ENCODE results near the gene LSM12. TPM values are rescaled to one million over a fixed set of nuclear protein-coding genes. Genes with fewer than 3 reads are reported as not detected.
"Not testable (repeated sequence)": the region's sequence is repeated elsewhere in the genome, so short reads cannot be mapped to it uniquely, and the experiment has no call there.

The LSM12 gene
- total RNA-seq = 22.5 and 25.3 TPM in 2 replicates

- DNase-seq (ENCODE audit: low read depth in 2 of 2) = peak; percentile 81 to 92
These were observed at the start of gene LSM12 for GRCh38 chr17:44066204-44066930. Gene LSM12 (minus strand): TSS chr17:44066671. CDS start chr17:44066587, 84 bp downstream.

GRCh38 chr17:44115585-44116415 is 49.3 kb upstream of the LSM12 start:
- peak in 1 of 2 donors; percentile 58 for DNase-seq (ENCODE audit: low read depth in 2 of 2)

GRCh38 chr17:44113868-44114840 is 47.7 kb upstream of the LSM12 start:
- DNase-seq (ENCODE audit: low read depth in 2 of 2) = no peak

GRCh38 chr17:44113382-44113781 is 46.9 kb upstream of the LSM12 start:
- DNase-seq (ENCODE audit: low read depth in 2 of 2) = no peak

GRCh38 chr17:44112284-44113280 is 46.1 kb upstream of the LSM12 start:
- DNase-seq (ENCODE audit: low read depth in 2 of 2) = no peak

- DNase-seq (ENCODE audit: low read depth in 2 of 2) = no peak
These were observed 45.3 kb upstream of the LSM12 start for GRCh38 chr17:44111777-44112176.

GRCh38 chr17:44110823-44111633 is 44.6 kb upstream of the LSM12 start:
- peak; percentile 68 to 91 for DNase-seq (ENCODE audit: low read depth in 2 of 2)

- no peak for DNase-seq (ENCODE audit: low read depth in 2 of 2)
These were observed 43.7 kb upstream of the LSM12 start for GRCh38 chr17:44110011-44110686.

- no peak for DNase-seq (ENCODE audit: low read depth in 2 of 2)
These were observed 42.8 kb upstream of the LSM12 start for GRCh38 chr17:44109312-44109630.

- DNase-seq (ENCODE audit: low read depth in 2 of 2) = peak in 1 of 2 donors; percentile 69
These were observed 42.2 kb upstream of the LSM12 start for GRCh38 chr17:44108440-44109311.

- no peak for DNase-seq (ENCODE audit: low read depth in 2 of 2)
These were observed 40.3 kb upstream of the LSM12 start for GRCh38 chr17:44106801-44107200.

- DNase-seq (ENCODE audit: low read depth in 2 of 2) = no peak
These were observed 39.5 kb upstream of the LSM12 start for GRCh38 chr17:44105941-44106340.

- DNase-seq (ENCODE audit: low read depth in 2 of 2) = no peak
These were observed 39.0 kb upstream of the LSM12 start for GRCh38 chr17:44105483-44105882.

- DNase-seq (ENCODE audit: low read depth in 2 of 2) = no peak
These were observed 36.6 kb upstream of the LSM12 start for GRCh38 chr17:44102849-44103622.

GRCh38 chr17:44101858-44102257 is 35.4 kb upstream of the LSM12 start:
- not testable (repeated sequence) for DNase-seq (ENCODE audit: low read depth in 2 of 2)

GRCh38 chr17:44097110-44097958 is 30.9 kb upstream of the LSM12 start:
- DNase-seq (ENCODE audit: low read depth in 2 of 2) = peak in 1 of 2 donors; percentile 25

Measured in dermis microvascular lymphatic vessel endothelial cell (primary cell).